ENCODE measurements around the gene KCNK3.
"Not testable (repeated sequence)": the region's sequence is repeated elsewhere in the genome, so short reads cannot be mapped to it uniquely, and the experiment has no call there.

KCNK3 gene

GRCh38 chr2:26692279-26692896, at the start of gene KCNK3:
Gene KCNK3 (plus strand): TSS chr2:26692722. CDS start chr2:26692876, 154 bp downstream.
- peak; percentile 41 for DNase-seq

GRCh38 chr2:26644188-26644835, 48.2 kb upstream of the KCNK3 start:
- no peak for DNase-seq

- no peak for DNase-seq
These were observed 46.8 kb upstream of the KCNK3 start for GRCh38 chr2:26645762-26646161.

- DNase-seq = no peak
These were observed 45.4 kb upstream of the KCNK3 start for GRCh38 chr2:26646986-26647672.

DNA sequence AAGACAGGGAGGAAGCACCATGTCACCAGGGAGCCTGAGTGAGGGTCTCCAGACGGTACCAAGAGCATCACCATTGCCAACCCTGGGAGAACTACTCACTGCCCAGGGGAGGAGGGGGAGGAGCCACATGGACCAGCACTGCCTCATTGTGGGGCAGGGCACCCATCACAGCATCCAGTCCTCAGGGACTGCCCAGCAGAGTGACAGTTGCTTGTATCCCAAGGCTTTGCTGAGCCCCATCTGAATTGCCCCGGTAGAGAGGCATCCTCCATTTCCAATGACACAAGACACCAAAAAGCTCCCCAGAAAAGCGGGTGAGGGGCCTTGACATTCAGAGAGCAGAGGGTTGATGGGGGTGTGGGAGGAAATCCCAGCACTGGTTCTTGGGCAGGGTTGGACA, 44.5 kb upstream of the KCNK3 start:
- DNase-seq = no peak

- DNase-seq = no peak
These were observed 44.0 kb upstream of the KCNK3 start for GRCh38 chr2:26648516-26648915.

DNA sequence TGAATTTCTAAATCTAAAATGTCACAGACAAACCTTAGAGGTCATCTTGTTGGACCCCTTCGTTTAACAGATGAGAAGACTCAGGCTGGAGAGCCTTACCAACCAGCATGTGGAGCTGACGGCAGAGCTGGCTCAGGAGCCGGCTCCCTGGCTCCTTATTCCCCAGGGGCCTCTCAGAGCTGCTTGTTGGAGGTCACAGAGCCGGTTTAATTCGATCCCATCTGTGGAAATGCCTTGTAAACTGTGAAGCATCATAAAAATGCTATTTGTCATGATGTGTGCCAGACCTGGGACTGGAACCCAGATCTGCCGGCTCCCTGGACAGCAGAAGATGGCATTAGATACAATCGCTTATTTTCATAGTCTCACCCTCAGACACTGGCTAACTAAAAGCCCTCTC, 43.2 kb upstream of the KCNK3 start:
- no peak for DNase-seq

DNA sequence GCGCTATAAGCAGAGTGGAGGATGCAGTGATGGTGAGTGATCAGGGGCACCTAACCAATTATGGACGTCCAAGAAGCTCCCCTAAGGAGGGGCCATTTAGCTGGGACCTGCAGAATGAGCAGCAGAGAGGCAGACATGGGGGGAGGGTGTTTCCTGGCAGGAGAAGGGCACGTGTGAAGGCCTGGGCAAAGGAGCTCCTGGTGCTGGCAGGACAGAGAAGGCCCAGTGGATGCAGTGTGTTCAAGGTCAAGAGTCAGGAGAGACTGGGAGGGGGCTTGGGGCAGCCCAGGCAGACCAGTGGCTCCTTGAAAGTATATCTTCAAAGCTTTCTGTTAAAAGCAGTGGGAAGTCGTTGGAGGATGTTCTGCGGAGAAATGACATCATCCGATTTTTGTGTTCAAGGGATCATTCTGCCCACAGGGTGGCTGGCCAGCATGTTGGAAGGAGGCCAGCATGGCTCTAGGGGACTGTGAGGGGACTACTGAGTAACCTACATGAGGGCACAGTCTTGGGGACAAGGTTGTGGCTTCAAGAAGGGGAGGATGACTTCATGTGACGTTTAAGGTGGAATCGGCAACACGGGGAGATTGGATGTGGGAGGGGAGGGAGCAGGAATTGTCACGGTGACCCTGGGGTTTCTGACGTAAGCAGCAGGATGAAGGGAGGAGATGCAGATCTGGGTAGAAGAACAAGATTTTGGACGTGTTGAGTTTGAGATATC, 42.4 kb upstream of the KCNK3 start:
- DNase-seq = no peak

DNA sequence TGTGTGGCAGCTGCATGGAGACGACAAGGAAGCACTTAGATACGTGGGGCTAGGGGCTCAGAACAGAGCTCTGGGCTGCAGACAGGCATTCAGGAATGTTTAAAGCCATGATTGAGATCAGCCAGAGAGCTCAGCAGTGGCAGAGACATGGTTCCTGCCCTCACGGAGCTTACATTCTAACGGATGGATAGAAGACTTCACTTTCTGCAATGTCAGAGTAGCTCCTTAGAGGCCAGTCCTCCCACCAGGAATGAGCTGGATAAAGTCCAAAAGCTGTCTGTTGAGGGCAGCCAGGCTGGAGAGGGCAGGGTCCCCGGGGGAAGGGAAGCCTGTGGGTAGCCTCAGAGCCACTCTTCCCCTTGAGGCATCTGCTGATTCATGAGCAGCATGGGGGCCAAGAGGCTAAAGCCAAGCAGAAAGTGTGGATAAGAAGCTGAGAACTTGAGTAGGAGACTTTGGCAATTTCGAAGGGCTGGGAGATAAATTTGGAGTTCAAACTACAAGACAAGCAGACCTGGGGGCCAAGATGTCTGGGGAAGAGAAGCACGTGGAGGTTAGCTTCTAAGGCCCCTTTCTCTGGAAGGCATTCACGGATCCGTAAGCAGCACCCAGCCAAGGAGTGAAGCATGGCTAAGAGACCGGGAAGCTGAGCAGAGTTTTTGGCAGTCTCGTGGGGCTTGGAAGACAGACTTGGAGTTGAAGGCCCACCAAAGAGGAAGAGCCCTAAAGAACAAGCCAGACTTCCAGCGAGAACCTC, 41.6 kb upstream of the KCNK3 start:
- no peak for DNase-seq

GRCh38 chr2:26651470-26651771, 41.1 kb upstream of the KCNK3 start:
- no peak for DNase-seq

GRCh38 chr2:26651799-26652198, 40.7 kb upstream of the KCNK3 start:
- DNase-seq = no peak

GRCh38 chr2:26652361-26653041, 40.0 kb upstream of the KCNK3 start:
- DNase-seq = no peak

DNA sequence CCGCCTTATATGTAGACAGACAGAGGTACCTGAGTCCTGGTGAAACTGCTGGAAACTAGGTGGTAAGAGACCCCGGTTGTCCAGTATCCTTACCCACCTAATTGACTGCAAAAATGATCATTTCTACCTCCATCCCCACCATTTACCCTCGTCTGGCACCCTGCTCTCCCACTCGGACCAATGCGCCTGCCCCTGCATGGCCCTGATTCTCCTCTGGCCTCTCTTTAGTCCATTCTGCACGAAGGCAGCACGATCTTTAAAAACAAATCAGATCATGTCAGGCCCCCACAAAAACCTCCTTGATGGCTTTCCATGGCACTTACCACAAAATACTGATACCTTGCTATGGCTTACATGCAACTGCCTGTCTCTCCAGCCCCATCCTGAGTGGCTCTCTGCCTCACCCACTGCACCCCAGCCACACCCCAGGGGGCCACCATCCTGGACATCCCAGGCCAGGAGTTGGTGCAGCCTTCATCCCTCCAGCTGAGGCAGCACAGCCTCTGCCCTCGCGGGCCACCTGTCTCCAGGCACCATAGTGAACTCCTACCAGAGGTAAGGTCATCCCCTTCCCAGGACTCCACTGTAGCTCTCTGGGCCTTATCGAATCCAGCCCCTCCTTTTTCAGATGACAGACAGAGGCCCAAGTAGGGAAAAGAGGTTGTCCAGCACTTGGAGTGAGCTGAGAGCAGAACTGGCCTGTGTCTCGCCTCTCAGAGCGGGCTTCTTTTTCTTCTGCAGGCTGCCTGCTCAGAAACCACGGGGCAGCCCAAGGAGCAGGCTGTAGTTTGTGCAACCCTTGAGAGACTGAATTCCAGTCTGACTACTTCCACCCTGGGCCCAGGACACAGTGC, 39.1 kb upstream of the KCNK3 start:
- no peak for DNase-seq

DNA sequence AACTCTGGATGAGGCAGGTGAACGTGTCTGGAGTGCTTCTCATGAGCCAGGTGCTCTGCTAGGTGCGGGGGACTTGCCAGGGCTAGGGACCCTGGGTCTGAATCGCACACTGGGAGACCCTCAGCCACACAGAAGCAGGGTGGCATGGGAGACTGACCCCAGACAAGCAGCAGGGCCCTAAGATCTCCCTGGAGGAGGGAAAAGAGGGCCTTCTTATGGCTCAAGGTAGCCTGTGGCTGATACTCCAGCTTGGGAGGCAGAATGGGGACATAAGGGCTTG, 38.5 kb upstream of the KCNK3 start:
- no peak for DNase-seq

DNA sequence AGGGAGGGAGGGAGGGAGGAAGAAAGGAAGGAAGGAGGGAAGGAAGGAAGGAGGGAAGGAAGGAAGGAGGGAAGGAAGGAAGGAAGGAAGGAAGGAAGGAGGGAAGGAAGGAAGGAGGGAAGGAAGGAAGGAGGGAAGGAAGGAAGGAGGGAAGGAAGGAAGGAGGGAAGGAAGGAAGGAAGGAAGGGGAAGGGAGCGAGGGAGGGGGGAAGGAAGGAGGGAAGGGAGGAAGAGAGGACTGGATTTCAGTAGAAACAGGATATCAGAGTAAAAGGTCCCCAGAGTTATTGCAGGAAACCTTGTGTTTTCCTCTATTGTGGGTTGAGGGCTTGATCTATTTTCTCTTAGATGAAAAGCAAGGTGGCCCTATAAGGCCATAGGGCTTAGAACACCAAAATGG, 37.4 kb upstream of the KCNK3 start:
- DNase-seq = not testable (repeated sequence)

GRCh38 chr2:26655611-26656195, 36.8 kb upstream of the KCNK3 start:
- no peak for DNase-seq

- DNase-seq = no peak
These were observed 35.3 kb upstream of the KCNK3 start for GRCh38 chr2:26657265-26657664.

DNA sequence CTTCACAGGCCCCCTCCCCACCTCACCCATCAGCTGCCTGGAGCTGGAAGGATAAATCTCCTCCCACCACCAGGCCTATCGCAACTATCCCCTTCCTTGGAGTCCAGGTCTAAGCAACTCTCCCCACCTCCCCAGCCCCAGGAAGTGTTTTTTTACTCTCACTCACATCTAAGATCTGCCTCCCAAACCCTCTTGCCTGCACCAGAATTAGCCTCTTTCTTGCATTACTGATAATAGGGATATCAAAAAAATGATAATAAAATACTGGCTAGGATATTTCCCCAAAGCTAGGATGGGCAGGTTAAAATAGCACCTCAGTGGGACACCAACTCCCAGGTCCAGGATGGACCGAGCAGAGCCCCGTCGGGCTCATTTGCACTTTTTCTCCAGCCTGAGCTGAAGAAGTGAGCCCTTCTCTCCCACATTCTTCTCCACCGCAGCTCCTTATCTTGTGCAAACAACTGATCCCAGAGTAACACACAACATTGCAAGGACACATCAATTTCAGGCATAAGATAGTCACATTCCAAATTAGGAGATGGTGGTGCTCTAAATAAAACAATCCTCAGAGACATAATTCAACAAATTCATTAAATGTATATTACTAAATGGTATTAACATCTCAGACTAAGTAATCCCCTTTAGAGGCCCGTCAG, 33.7 kb upstream of the KCNK3 start:
- no peak for DNase-seq

DNA sequence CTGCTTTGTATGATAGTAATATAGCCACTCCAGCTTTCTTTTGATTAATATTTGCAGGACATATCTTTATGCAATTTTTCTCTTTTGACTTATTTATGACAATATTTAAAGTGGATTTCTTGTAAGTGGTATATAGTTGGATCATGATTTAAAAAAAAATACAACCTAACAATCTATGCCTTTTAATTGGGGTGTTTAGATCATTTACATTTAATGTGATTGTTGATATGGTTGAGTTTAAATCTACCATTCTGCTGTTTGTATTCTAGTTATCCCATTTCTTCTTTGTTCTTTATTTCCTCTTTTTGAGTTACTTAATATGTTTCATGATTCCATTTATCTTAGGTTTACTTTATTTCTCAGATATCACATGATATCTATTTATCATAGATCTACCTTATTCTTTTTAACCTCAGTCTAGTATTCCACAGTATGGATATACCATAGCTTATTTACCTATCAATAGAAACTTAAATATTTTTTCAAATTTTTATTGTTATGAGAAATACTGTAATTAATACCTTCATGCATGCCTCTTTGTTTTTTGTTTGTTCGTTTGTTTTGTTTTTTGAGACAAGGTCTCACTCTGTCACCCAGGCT, 32.1 kb upstream of the KCNK3 start:
- DNase-seq = no peak

GRCh38 chr2:26665296-26665695, 27.2 kb upstream of the KCNK3 start:
- DNase-seq = not testable (repeated sequence)
